ENCODE measurements around the gene TCP1. TPM values are rescaled to one million over a fixed set of nuclear protein-coding genes. Genes with fewer than 3 reads are reported as not detected.

Gene TCP1
- total RNA-seq, 1 donor: 203 TPM

DNA sequence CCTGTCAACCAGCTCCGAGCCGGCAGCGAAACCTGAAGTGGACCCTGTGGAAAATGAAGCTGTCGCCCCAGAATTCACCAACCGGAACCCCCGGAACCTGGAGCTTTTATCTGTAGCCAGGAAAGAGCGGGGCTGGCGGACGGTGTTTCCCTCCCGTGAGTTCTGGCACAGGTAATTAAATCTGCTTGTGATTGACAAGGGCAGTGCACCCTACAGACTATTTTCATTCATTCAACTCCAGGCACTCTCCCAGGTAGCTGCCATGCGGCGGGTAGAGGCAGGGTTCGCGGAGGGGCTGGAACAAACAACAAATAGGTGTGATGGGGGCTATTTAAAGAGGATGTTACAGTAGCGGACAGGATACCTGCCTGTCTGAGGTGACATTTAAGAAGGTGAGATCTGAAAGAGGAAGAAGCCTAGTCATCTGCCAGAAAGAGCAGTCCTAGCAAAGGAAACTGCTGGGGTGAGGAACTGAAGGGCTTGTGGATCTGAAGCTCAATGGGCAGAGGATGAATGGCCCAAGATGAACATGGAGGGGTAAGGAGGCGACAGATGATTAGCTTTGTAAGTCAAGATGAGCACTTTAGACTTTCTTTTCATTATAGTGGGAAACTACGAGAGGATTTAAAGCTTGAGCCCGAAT lies 1.7 kb upstream of the TCP1 start:
- DNase-seq (ENCODE audit: low read depth): no peak
- peak overlapping the region; percentile 92 for H3K4me3 ChIP-seq (ENCODE audit: low read depth, low read length)
- TF ChIP-seq, protein P1, sequence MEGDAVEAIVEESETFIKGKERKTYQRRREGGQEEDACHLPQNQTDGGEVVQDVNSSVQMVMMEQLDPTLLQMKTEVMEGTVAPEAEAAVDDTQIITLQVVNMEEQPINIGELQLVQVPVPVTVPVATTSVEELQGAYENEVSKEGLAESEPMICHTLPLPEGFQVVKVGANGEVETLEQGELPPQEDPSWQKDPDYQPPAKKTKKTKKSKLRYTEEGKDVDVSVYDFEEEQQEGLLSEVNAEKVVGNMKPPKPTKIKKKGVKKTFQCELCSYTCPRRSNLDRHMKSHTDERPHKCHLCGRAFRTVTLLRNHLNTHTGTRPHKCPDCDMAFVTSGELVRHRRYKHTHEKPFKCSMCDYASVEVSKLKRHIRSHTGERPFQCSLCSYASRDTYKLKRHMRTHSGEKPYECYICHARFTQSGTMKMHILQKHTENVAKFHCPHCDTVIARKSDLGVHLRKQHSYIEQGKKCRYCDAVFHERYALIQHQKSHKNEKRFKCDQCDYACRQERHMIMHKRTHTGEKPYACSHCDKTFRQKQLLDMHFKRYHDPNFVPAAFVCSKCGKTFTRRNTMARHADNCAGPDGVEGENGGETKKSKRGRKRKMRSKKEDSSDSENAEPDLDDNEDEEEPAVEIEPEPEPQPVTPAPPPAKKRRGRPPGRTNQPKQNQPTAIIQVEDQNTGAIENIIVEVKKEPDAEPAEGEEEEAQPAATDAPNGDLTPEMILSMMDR (IDR thresholded peaks at IDR 0.05; ENCODE audit: insufficient read depth, low read length): no peak

DNA sequence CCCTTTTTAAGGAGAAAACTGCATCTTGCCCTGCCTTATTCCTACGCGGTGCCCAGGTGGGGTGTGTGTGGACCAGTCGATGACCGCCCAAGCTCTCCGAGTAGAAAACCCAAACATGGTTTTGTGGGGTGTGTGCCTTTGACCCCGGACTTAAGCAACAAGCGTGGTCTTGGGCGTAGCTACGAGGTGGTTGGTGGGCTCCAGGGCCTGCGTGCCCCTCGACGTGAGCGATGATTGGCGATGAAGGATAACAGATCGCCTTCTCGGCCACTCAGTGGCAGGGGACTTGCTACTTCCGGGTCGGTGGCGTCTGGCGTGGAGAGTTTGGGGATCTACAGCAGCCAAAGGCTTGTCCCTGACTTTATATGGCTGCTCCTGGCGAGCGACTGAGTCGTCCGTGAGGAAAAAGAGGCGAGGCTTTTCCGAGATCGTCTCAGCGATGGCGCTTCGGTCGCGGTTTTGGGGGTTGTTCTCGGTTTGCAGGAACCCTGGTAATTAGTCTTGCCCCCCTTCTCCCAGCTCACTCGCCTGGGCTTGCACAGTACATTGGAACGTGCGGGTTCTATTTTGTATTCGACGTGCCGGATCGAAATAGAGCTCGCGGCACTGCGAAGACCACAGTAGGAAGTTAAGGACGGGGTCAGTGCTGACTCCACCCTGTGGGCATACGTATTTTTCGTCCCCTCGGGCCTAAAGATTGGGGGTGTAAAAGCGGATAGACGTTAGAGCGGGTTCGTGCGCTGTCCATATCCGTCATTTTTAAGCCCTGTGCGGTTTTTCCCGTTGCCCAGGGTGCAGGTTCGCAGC lies 950 bp upstream of the TCP1 start, which contains the start of gene MRPL18:
MRPL18 (plus strand) TSS at position 319 of the 807 bp plus-strand sequence; CDS start at position 440, 121 bp downstream.
- H3K4me3 ChIP-seq (ENCODE audit: low read depth, low read length): peak within 1 kb of the TSS; percentile 95
- peak; percentile 97 for DNase-seq (ENCODE audit: low read depth)
- TF ChIP-seq, protein P1 (IDR thresholded peaks at IDR 0.05; ENCODE audit: insufficient read depth, low read length): no peak

DNA sequence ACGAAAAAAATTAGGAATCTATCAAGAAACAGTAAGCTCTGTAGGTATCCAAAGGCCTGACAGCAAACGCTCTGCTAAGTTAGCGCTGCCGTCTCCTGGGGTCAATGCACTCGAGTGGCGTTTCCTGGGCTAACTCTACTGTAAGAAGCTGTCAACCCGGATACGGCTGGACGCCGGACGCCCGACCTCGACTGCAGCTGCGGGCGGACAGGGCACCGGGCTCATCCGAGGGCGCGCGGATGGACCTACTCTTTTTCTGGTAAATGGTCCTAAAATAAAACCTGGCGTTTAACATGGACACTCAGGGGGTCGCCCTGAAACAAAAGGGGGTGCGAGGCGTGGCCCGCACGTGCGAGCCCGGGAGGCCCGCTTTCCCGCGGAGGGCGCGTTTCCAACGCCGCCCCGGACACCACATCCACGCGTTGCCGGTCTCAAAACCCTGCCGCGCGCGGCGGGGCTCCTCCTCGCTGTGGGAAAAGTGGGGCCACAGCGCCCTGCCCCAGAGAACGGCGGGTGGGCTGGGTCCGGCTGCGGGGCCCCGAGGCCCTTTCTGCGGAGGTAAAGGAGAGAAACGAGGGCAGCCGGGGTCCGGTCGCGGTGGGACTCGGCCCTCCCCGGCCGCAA lies 537 bp downstream of the TCP1 start:
- peak overlapping the region; percentile 95 for H3K4me3 ChIP-seq (ENCODE audit: low read depth, low read length)
- TF ChIP-seq, protein P1 (IDR thresholded peaks at IDR 0.05; ENCODE audit: insufficient read depth, low read length): no peak
- peak; percentile 31 for DNase-seq (ENCODE audit: low read depth)

DNA sequence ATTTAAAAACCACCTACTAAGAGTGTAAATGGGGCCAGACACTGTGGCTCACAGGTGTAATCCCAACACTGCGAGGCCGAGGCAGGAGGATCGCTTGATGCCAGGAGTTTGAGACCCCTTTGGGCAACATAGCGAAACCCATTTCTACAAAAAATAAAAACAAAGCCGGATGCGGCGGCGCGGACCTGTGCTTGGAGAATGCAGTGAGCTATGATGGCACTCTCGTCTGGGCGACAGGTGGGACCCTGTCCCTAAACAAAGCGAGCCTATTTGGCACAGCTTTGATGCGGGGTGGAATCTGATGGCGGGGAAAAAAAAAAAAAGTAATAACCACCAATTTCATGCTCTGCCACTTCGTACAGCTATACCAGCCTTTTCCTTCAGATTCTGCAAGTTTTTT lies 1.1 kb downstream of the TCP1 start:
- peak overlapping the region; percentile 95 for H3K4me3 ChIP-seq (ENCODE audit: low read depth, low read length)
- TF ChIP-seq, protein P1 (IDR thresholded peaks at IDR 0.05; ENCODE audit: insufficient read depth, low read length): no peak
- DNase-seq (ENCODE audit: low read depth): no peak

DNA sequence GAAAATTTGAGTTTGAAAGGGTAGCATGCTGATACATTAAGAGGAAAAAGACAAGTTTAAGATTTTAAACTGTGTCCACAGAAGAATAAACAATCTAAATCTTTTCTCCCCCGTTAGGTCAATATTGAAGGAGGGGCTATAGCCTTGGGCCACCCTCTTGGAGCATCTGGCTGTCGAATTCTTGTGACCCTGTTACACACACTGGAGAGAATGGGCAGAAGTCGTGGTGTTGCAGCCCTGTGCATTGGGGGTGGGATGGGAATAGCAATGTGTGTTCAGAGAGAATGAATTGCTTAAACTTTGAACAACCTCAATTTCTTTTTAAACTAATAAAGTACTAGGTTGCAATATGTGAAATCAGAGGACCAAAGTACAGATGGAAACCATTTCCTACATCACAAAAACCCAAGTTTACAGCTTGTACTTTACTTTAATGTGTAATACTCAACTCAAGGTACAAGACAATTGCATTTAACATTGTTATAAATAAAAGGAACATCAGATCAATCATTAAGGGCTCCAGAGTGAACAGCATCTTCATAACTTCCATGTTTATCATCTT lies 10.8 kb downstream of the TCP1 start:
- H3K4me3 ChIP-seq (ENCODE audit: low read depth, low read length): no peak overlapping the region
- TF ChIP-seq, protein P1 (IDR thresholded peaks at IDR 0.05; ENCODE audit: insufficient read depth, low read length): no peak
- no peak for DNase-seq (ENCODE audit: low read depth)

DNA sequence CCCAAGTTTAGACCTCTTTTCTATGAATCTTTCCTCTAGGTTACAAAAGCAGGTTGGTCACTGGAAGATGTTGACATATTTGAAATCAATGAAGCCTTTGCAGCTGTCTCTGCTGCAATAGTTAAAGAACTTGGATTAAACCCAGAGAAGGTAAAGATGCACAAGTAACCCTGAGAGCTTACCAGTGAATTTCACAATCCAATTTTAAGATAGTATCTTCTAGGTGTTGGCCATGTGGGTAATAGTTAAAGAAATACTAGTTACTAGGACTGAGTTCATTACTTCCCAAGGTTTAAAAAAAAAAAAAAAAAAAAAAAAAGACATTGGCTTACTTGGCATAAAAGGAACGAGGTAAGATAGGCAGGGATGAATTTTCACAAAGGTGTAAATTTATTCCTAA lies 11.3 kb downstream of the TCP1 start:
- H3K4me3 ChIP-seq (ENCODE audit: low read depth, low read length): no peak overlapping the region
- TF ChIP-seq, protein P1 (IDR thresholded peaks at IDR 0.05; ENCODE audit: insufficient read depth, low read length): no peak
- DNase-seq (ENCODE audit: low read depth): no peak
